Aorta (tissue), 5 donors: Measurements from ENCODE around the gene DNAJC15. TPM values are rescaled to one million over a fixed set of nuclear protein-coding genes. Genes with fewer than 3 reads are reported as not detected.

ENCODE experiments used
- ATAC-seq: fragments of 200-7000 bp; cut with Tn5 transposase; one replicate; pipeline ENCODE4 v1.9.1; 2022; ENCODE audit warnings: moderate library complexity; ENCODE audit not compliant: low FRiP score
- DNase-seq, 2 donors: peaks; one replicate each; pipeline ENCODE4 v3.0.0-alpha.2; 2020
- H3K27ac ChIP-seq, 2 donors: one replicate each; pipeline ENCODE4 v1.5.1; 2013; ENCODE audit warnings: low read length in 2 of 2, mild to moderate bottlenecking in 2 of 2, moderate library complexity in 2 of 2, control low read depth in 1 of 2, inconsistent platforms in 1 of 2, low read depth in 1 of 2
- H3K27me3 ChIP-seq, 2 donors: one replicate each; pipeline ENCODE4 v1.6.1; 2013; ENCODE audit warnings: control low read depth in 1 of 2, low read length in 1 of 2, mild to moderate bottlenecking in 1 of 2, moderate library complexity in 1 of 2; ENCODE audit not compliant: insufficient read depth in 2 of 2, control insufficient read depth in 1 of 2
- H3K36me3 ChIP-seq, 2 donors: one replicate each; pipeline ENCODE4 v1.6.1; 2013; ENCODE audit warnings: control low read depth in 1 of 2, low read length in 1 of 2, mild to moderate bottlenecking in 1 of 2; ENCODE audit not compliant: insufficient read depth in 2 of 2, control insufficient read depth in 1 of 2
- H3K4me1 ChIP-seq, 2 donors: one replicate each; pipeline ENCODE4 v1.6.1; 2013; ENCODE audit warnings: low read length in 2 of 2, control low read depth in 1 of 2, mild to moderate bottlenecking in 1 of 2, moderate library complexity in 1 of 2; ENCODE audit not compliant: insufficient read depth in 2 of 2, control insufficient read depth in 1 of 2
- H3K4me3 ChIP-seq, 2 donors: one replicate each; pipeline ENCODE4 v1.5.1; 2013; ENCODE audit warnings: low read length in 2 of 2, control low read depth in 1 of 2, mild to moderate bottlenecking in 1 of 2
- H3K9me3 ChIP-seq: one replicate; pipeline ENCODE4 v1.6.1; 2013; ENCODE audit warnings: mild to moderate bottlenecking, low read length; ENCODE audit not compliant: control insufficient read depth
- WGBS, 2 donors: extraction: QIAGEN DNeasy Blood & Tissue Kit; methylation state at CpG; one replicate each; pipeline ENCODE4 v1.1.7; 2013; 5-methylcytosine and 5-hydroxymethylcytosine counted together
- intact Hi-C, 2 donors: fragments of 100-400 bp; cut with DNase I; formaldehyde crosslinking; loops; one replicate each; pipeline versions ENCODE4 v1.14.2 to v1.15.0; 2022
- polyA plus RNA-seq, 2 donors: library from polyadenylated mRNA; stranded (reverse); fragments of 200-250 nt; gene quantifications; one replicate each; pipeline ENCODE4 v1.2.3, GENCODE V29; 2013
- total RNA-seq, 2 donors: library from RNA; stranded (reverse); fragmentation: NEBNext Ultra II Directional; extraction: Animal tissue kit (Norgen Biotek cat#: 25700); gene quantifications; one replicate each; pipeline ENCODE4 v1.2.1, GENCODE V29; 2021
- donor health status: healthy with polysubstance abuse.
- donor health status: Bipolar disorder and iron deficiency.
- donor health status: DM: no; HTN: no; CAD: no.
- donor health status: DM: no; HTN: no; CAD: no.
- donor health status: DM: yes; HTN: yes; CAD: no.

The DNAJC15 gene
- total and polyA plus RNA-seq, 4 donors = 7.4 to 19.4 (median 12.1) TPM

GRCh38 chr13:43127103-43127798 is 103.9 kb downstream of the DNAJC15 start:
- no peak overlapping the region for H3K27ac ChIP-seq
- H3K36me3 ChIP-seq = no peaks in the 10 kb centered on the region
- H3K4me1 ChIP-seq = no peaks in the 10 kb centered on the region
- intact Hi-C loops = no loop called here
- DNase-seq (no peak), ATAC-seq (no peak)
- H3K4me3 ChIP-seq = no peak overlapping the region
- H3K9me3 ChIP-seq = no peaks in the 10 kb centered on the region
- no peaks in the 10 kb centered on the region for H3K27me3 ChIP-seq
- 67 to 75% methylated on average over 9 of the region's 9 CpGs for WGBS, 2 donors

DNA sequence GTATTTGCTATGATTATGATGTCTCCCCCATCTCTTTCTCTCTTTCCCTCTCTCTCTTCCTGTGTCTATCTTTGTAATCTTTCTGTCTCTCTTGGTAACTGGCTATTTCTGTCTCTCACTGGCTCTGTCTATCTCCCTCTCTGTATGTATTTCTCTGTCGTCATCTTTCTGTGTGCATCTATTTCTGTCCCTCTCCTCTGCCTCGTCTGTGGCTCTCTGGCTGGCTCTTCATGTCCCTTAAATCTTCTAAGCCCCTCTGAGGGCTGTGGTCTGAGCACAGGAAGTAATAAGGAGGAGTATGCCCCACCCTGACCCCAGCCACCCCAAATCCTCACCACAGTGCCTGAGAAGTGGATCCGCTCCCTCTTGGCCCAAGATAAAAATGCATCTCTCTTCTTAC is 104.4 kb downstream of the DNAJC15 start:
- Histone ChIP-seq H3K9me3 (no peaks in the 10 kb centered on the region), H3K27ac (no peak overlapping the region), H3K36me3 (no peaks in the 10 kb centered on the region), H3K4me3 (no peak overlapping the region), H3K4me1 (no peaks in the 10 kb centered on the region), H3K27me3 (no peaks in the 10 kb centered on the region)
- 46 to 52% methylated on average over 3 of the region's 3 CpGs for WGBS, 2 donors
- DNase-seq (no peak), ATAC-seq (no peak)
- intact Hi-C loops = no loop called here

DNA sequence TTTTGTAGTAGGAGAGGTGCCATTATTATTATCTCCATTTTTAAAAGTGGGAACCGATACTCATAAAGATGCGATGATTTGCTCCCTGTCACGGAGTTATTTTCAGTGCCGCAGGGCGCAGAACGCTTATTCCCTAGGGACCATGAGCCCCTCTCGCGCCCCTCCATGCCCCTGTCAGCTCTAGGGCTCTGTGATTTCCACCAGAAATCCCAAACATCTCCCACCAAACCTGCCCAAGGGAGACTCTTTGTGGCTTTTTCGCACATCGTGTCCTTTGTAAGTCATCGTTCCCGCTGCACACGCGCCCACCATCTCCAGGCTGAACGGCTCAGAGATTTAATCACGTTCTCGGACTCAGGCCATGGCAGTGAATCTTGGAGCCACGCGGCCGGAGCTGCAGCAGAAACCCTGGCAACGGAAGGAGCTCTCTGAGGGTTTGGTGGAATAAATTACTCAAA is 105.1 kb downstream of the DNAJC15 start:
- Histone ChIP-seq H3K4me3 (no peak overlapping the region), H3K9me3 (no peaks in the 10 kb centered on the region), H3K27ac (no peak overlapping the region), H3K36me3 (no peaks in the 10 kb centered on the region), H3K4me1 (no peaks in the 10 kb centered on the region), H3K27me3 (no peaks in the 10 kb centered on the region)
- 61 to 69% methylated on average over 21 of the region's 21 CpGs for WGBS, 2 donors
- peak; percentile 55 for ATAC-seq
- DNase-seq = peak in 1 of 2 donors; percentile 52
- intact Hi-C loops = no loop called here

- no peaks in the 10 kb centered on the region for H3K27me3 ChIP-seq
- no peak for ATAC-seq
- no peaks in the 10 kb centered on the region for H3K36me3 ChIP-seq
- no peak for DNase-seq
- H3K9me3 ChIP-seq = no peaks in the 10 kb centered on the region
- H3K4me3 ChIP-seq = no peak overlapping the region
- WGBS, 2 donors = 81 to 84% methylated on average over 8 of the region's 8 CpGs
- H3K4me1 ChIP-seq = no peaks in the 10 kb centered on the region
- intact Hi-C loops = no loop called here
- no peak overlapping the region for H3K27ac ChIP-seq
Observed at GRCh38 chr13:43129066-43129465, 105.7 kb downstream of the DNAJC15 start.

- WGBS, 2 donors = 50 to 52% methylated on average over 3 of the region's 3 CpGs
- no peak overlapping the region for H3K4me3 ChIP-seq
- H3K36me3 ChIP-seq = no peaks in the 10 kb centered on the region
- H3K9me3 ChIP-seq = no peaks in the 10 kb centered on the region
- H3K27me3 ChIP-seq = no peaks in the 10 kb centered on the region
- ATAC-seq (no peak), DNase-seq (no peak)
- intact Hi-C loops = no loop called here
- H3K27ac ChIP-seq = no peak overlapping the region
- H3K4me1 ChIP-seq = no peaks in the 10 kb centered on the region
Observed at GRCh38 chr13:43129511-43130110, 106.2 kb downstream of the DNAJC15 start.

DNA sequence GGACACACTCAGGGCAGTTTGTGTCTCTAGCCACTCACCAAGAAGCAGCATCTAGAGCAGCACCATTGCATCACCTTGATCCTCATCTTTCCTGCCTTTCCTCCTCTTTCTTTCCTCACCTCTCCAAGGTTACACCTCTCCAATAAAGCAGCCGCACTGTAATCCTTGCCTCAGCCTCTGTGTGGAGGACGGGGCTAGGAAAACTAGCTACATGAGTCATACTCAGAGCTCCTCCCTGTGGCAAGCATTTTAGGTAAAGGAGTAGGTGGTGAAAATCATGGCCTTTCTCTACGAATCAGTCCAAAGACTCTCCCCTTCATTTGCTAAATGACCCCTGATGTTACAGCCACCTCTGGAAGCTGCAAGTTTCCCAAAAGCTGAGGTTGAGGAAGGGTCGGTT is 108.9 kb downstream of the DNAJC15 start:
- H3K27me3 ChIP-seq = no peaks in the 10 kb centered on the region
- H3K9me3 ChIP-seq = no peaks in the 10 kb centered on the region
- ATAC-seq (no peak), DNase-seq (no peak)
- H3K36me3 ChIP-seq = no peaks in the 10 kb centered on the region
- WGBS, 2 donors = 51 to 64% methylated on average over 4 of the region's 4 CpGs
- H3K4me1 ChIP-seq = no peaks in the 10 kb centered on the region
- no peak overlapping the region for H3K4me3 ChIP-seq
- intact Hi-C loops = no loop called here
- H3K27ac ChIP-seq = no peak overlapping the region

GRCh38 chr13:43132911-43133310 is 109.5 kb downstream of the DNAJC15 start:
- ATAC-seq (no peak), DNase-seq (no peak)
- H3K27me3 ChIP-seq = no peaks in the 10 kb centered on the region
- H3K36me3 ChIP-seq = no peaks in the 10 kb centered on the region
- H3K9me3 ChIP-seq = no peaks in the 10 kb centered on the region
- H3K4me1 ChIP-seq = no peaks in the 10 kb centered on the region
- intact Hi-C loops = no loop called here
- H3K4me3 ChIP-seq = no peak overlapping the region
- WGBS, 2 donors = 88% methylated on average over 5 of the region's 5 CpGs
- H3K27ac ChIP-seq = no peak overlapping the region

DNA sequence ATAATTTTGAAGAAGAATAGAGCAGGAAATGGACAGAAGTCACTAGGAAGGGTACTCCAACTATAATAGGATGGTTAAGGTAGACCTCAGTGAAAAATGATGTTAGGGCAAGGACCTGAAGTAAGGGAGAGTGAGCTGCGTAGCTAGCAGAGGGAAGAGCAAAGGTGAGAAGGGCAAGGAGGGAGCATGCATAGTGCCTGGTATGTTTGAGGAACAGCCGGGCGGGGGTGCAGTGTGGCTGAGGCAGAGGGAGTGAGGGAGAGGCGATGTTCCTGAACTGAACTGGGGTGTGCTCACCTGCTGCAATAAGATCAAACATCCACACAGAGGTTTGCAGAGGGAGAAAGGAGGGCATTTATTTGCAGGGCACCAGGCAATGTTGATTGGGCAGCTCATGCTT is 110.4 kb downstream of the DNAJC15 start:
- Histone ChIP-seq H3K9me3 (no peaks in the 10 kb centered on the region), H3K4me1 (no peaks in the 10 kb centered on the region), H3K27ac (no peak overlapping the region), H3K27me3 (no peaks in the 10 kb centered on the region), H3K4me3 (no peak overlapping the region), H3K36me3 (no peaks in the 10 kb centered on the region)
- ATAC-seq = no peak
- intact Hi-C loops = no loop called here
- DNase-seq = no peak
- 95 to 97% methylated on average over 4 of the region's 4 CpGs for WGBS, 2 donors

GRCh38 chr13:43134868-43135267 is 111.5 kb downstream of the DNAJC15 start:
- Histone ChIP-seq H3K4me1 (no peaks in the 10 kb centered on the region), H3K9me3 (no peaks in the 10 kb centered on the region), H3K4me3 (no peak overlapping the region), H3K27ac (no peak overlapping the region), H3K27me3 (no peaks in the 10 kb centered on the region), H3K36me3 (no peaks in the 10 kb centered on the region)
- WGBS, 2 donors = 82 to 85% methylated on average over 7 of the region's 7 CpGs
- DNase-seq (no peak), ATAC-seq (no peak)
- intact Hi-C loops = no loop called here
